Left lung (tissue), 10 donors: ENCODE results near the gene CLCN3. TPM values are rescaled to one million over a fixed set of nuclear protein-coding genes. Genes with fewer than 3 reads are reported as not detected.
A peak's percentile ranks its signal among the peaks of the same experiment; 100 is the strongest.

ENCODE experiments used
- ATAC-seq: fragments of 200-7000 bp; cut with Tn5 transposase; one replicate; pipeline ENCODE4 v1.9.1; 2020; ENCODE audit warnings: moderate library complexity
- DNase-seq, 4 donors: peaks; one replicate each; pipeline ENCODE4 v3.0.0-alpha.2; 2013 to 2020
- H3K27ac ChIP-seq, 2 donors: fragments of 200-600 bp; sonication (generic) in 1 of 2; one replicate each; pipeline versions ENCODE4 v1.5.0 to v1.8.0; 2020 to 2021
- H3K27me3 ChIP-seq, 2 donors: fragments of 200-600 bp; sonication (generic) in 1 of 2; one replicate each; pipeline versions ENCODE4 v1.5.0 to v1.8.0; 2020 to 2021
- H3K36me3 ChIP-seq, 2 donors: fragments of 200-600 bp; sonication (generic) in 1 of 2; one replicate each; pipeline versions ENCODE4 v1.5.0 to v1.8.0; 2020 to 2021
- H3K4me1 ChIP-seq, 2 donors: fragments of 200-600 bp; one replicate each; pipeline ENCODE4 v1.8.0; 2021
- H3K4me3 ChIP-seq, 2 donors: fragments of 200-600 bp; sonication (generic) in 1 of 2; one replicate each; pipeline versions ENCODE4 v1.5.0 to v1.8.0; 2020 to 2021; ENCODE audit warnings: mild to moderate bottlenecking in 1 of 2
- H3K9me3 ChIP-seq, 2 donors: fragments of 200-600 bp; sonication (generic) in 1 of 2; one replicate each; pipeline versions ENCODE4 v1.5.0 to v1.8.0; 2020 to 2021
- intact Hi-C, 2 donors: fragments of 100-400 bp; cut with DNase I; formaldehyde crosslinking; loops; one replicate each; pipeline versions ENCODE4 v1.11.2 to v1.14.2; 2022
- polyA plus RNA-seq, 6 donors: library from polyadenylated mRNA; unstranded; fragments of 120-200 nt; gene quantifications; one replicate each; pipeline ENCODE4 v1.2.1, GENCODE V29; 2013; ENCODE audit not compliant: insufficient read length in 6 of 6
- total RNA-seq, 2 donors: library from RNA; stranded (reverse); fragmentation: NEBNext Ultra II Directional; extraction: Animal tissue kit (Norgen Biotek cat#: 25700); gene quantifications; one replicate each; pipeline ENCODE4 v1.2.1, GENCODE V29; 2021
- TF ChIP-seq, protein P1 (sequence below), 2 donors: fragments of 200-600 bp; sonication (generic) in 1 of 2; IDR thresholded peaks; one replicate each; pipeline versions ENCODE4 v1.5.0 to v1.8.0; 2021; ENCODE audit warnings: antibody characterized with exemption in 2 of 2
- donor health status: DM: no; HTN: yes; CAD: no.
- donor health status: DM: no; HTN: no; CAD: no.

CLCN3 gene
- total and polyA plus RNA-seq, 8 donors: 48.1 to 78.2 (median 64.5) TPM

DNA sequence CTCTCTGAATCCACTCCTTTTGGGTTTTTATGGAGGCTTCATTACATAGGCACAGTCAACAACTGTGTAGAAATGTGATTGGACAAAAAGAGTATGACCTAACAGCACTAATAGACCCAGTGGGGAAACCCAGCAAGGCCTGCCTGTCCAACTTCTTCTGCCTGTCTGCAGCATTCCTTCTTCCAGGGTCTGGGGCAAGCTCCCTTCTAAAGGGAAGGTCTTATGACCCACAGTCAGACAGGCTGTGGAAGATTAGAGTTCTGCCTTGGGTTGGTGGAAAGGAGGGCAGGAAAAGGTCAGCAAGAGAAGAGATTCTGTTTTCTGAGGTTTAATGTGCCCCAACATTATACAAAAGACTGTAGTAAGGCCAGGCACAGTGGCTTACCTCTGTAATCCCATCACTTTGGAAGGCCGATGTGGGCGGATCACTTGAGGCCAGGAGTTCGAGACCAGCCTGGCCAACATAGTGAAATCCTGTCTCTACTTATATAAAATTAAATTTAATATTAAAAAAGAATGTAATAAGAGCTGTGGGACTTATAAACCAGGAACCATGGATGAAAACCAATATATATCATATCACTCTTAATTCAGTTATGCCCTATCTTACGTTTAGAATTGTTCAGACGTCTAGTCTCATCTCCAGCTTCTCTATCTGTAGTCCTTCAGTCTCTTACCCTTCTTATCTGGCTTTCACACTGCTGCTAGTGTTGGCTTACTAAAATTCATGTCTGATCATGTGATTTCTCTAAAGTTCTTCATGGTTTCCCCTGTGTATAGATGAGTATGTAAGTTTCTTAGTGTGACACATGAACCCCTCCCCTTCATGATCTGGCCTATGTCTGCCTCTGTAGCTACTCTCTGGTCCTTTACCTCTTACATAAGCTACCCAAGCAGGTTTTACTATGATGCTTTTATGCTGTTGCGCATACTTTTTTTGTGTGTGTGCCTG, 6.2 kb downstream of the CLCN3 start:
- ATAC-seq: no peak
- H3K4me3 ChIP-seq: no peak overlapping the region
- peaks cover 4 to 18% of the 10 kb centered on the region in 2 donors for H3K4me1 ChIP-seq
- H3K36me3 ChIP-seq: no peaks in the 10 kb centered on the region
- DNase-seq: no peak
- intact Hi-C loops: no loop called here
- H3K9me3 ChIP-seq: no peaks in the 10 kb centered on the region
- H3K27ac ChIP-seq: no peak overlapping the region
- H3K27me3 ChIP-seq: no peaks in the 10 kb centered on the region
- TF ChIP-seq, protein P1, sequence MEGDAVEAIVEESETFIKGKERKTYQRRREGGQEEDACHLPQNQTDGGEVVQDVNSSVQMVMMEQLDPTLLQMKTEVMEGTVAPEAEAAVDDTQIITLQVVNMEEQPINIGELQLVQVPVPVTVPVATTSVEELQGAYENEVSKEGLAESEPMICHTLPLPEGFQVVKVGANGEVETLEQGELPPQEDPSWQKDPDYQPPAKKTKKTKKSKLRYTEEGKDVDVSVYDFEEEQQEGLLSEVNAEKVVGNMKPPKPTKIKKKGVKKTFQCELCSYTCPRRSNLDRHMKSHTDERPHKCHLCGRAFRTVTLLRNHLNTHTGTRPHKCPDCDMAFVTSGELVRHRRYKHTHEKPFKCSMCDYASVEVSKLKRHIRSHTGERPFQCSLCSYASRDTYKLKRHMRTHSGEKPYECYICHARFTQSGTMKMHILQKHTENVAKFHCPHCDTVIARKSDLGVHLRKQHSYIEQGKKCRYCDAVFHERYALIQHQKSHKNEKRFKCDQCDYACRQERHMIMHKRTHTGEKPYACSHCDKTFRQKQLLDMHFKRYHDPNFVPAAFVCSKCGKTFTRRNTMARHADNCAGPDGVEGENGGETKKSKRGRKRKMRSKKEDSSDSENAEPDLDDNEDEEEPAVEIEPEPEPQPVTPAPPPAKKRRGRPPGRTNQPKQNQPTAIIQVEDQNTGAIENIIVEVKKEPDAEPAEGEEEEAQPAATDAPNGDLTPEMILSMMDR (IDR thresholded peaks at IDR 0.05): no peak

DNA sequence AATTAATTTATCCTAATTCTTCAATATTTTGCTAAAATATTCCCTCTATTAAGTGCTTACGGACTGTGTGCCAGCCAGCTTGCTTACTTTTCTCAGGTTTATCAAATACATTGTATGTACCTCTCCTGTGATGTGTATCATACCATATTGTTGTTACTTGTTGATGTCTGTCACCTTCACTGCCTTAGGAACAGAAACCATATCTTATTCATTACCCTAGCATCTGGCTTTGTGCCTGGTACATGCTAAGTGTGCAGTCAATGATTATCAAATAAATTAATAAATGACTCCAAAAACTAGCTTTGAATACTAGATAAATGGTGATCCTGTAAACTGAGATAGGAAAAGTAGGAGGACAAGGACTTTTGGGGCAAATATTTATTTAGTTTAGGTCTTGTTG, 6.9 kb downstream of the CLCN3 start:
- no peak overlapping the region for H3K4me3 ChIP-seq
- H3K27ac ChIP-seq: no peak overlapping the region
- intact Hi-C loops: no loop called here
- DNase-seq: no peak
- TF ChIP-seq, protein P1 (IDR thresholded peaks at IDR 0.05): no peak
- no peak for ATAC-seq
- H3K36me3 ChIP-seq: no peaks in the 10 kb centered on the region
- no peaks in the 10 kb centered on the region for H3K9me3 ChIP-seq
- H3K4me1 ChIP-seq: peaks cover 3 to 11% of the 10 kb centered on the region in 2 donors
- H3K27me3 ChIP-seq: no peaks in the 10 kb centered on the region

DNA sequence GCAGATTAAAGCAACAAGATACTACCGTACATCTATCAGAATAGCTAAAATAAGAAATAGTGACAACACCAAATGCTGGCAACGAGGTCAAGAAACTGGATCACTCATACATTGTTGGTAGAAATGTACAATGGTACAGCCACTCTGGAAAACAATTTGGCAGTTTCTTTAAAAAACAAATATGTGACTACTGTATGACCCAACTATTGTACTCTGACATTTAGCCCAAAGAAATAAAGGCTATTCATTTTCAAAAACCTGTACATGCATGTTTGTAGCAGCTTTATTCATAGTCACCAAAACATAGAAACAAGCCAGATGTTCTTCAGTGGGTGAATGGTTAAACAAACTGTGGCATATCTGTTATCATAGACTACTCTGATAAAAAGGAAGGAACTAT, 8.2 kb downstream of the CLCN3 start:
- Histone ChIP-seq H3K27me3 (no peaks in the 10 kb centered on the region), H3K4me1 (peaks cover 0 to 4% of the 10 kb centered on the region in 2 donors), H3K9me3 (no peaks in the 10 kb centered on the region), H3K36me3 (no peaks in the 10 kb centered on the region), H3K4me3 (no peak overlapping the region), H3K27ac (no peak overlapping the region)
- TF ChIP-seq, protein P1 (IDR thresholded peaks at IDR 0.05): no peak
- DNase-seq (no peak), ATAC-seq (no peak)
- intact Hi-C loops: no loop called here

DNA sequence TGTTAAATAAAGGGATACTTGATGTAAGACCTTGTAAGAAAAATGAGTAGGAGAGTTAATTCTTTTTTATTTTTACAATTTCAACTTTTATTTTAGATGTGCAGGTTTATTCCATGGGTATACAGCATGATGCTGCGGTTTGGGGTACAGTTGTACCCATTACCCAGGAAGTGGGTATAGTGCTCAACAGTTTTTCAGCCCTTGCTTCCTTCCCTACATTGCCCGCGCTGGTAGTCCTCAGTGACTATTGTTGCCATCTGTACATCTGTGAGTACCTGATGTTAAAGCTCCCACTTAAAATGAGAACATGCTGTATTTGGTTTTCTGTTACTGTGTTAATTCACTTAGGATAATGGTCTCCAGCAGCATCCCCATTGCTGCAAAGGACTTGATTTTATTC, 9.7 kb downstream of the CLCN3 start:
- no peak overlapping the region for H3K27ac ChIP-seq
- H3K9me3 ChIP-seq: no peaks in the 10 kb centered on the region
- no peaks in the 10 kb centered on the region for H3K27me3 ChIP-seq
- no peak for DNase-seq
- no peaks in the 10 kb centered on the region for H3K36me3 ChIP-seq
- no peak overlapping the region for H3K4me3 ChIP-seq
- TF ChIP-seq, protein P1 (IDR thresholded peaks at IDR 0.05): no peak
- ATAC-seq: no peak
- H3K4me1 ChIP-seq: peaks cover 0 to 4% of the 10 kb centered on the region in 2 donors
- intact Hi-C loops: no loop called here

DNA sequence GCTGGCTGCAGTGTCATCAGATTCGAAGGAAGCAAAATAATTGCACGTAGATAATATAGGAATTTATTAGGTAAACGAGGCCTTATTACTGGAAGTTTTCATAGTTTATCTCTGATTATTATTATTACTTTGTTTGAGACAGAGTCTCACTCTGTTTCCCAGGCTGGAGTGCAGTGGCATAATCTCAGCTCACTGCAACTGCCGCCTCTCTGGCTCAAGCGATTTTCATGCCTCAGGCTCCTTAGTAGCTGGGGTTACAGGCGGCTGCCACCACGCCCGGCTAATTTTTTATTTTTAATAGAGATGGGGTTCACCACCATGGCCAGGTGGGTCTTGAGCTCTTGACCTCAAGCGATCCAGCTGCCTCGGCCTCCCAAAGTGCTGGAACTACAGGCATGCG, 12.5 kb downstream of the CLCN3 start:
- no peak for ATAC-seq
- H3K27me3 ChIP-seq: no peaks in the 10 kb centered on the region
- intact Hi-C loops: no loop called here
- H3K36me3 ChIP-seq: peaks cover 0 to 7% of the 10 kb centered on the region in 2 donors
- H3K27ac ChIP-seq: no peak overlapping the region
- TF ChIP-seq, protein P1 (IDR thresholded peaks at IDR 0.05): no peak
- peak in 1 of 4 donors; percentile 31 for DNase-seq
- no peak overlapping the region for H3K4me3 ChIP-seq
- H3K9me3 ChIP-seq: no peaks in the 10 kb centered on the region
- no peaks in the 10 kb centered on the region for H3K4me1 ChIP-seq
